ENCODE results near the gene CARNS1. TPM values are rescaled to one million over a fixed set of nuclear protein-coding genes. Genes with fewer than 3 reads are reported as not detected.
A peak's percentile ranks its signal among the peaks of the same experiment; 100 is the strongest.

CARNS1 gene
- total and polyA plus RNA-seq, 10 of the 15 experiments (the other 5 are each of a cell fraction or from before 2014, with no cell fraction given): 0.02 to 0.14 (median 0.10) TPM; not detected in 3

GRCh38 chr11:67395555-67396258 lies 19.8 kb upstream of the CARNS1 start:
- no peaks in the 10 kb centered on the region for H3K9me3 ChIP-seq (replicated peaks; ENCODE audit: control insufficient read depth, insufficient read depth, low read length)
- ATAC-seq (no peak), DNase-seq (ENCODE audit: low read depth, low spot score) (no peak), FAIRE-seq (no peak)
- CTCF ChIA-PET: interaction anchor here (0.9 to 1.5 kb wide), 4 partner anchors 14 to 110 kb away, joined by 3 to 5 read pairs (median 3); partner anchors contain the start of gene PITPNM1
- 92% methylated on average over 19 of the region's 19 CpGs for WGBS (ENCODE audit: insufficient coverage, insufficient replicate concordance, low lambda C conversion rate, missing lambda C conversion rate)
- H3K4me3 ChIP-seq: no peak overlapping the region
- no peaks in the 10 kb centered on the region for H3K27me3 ChIP-seq (replicated peaks in 1 of 2; ENCODE audit: control insufficient read depth in 2 of 2, insufficient read depth in 2 of 2, low read length in 1 of 2)
- TF ChIP-seq POLR2AphosphoS2 (IDR thresholded peaks at IDR 0.05; ENCODE audit: low read depth, low read length) (no peak), MEF2B (IDR thresholded peaks at IDR 0.05; ENCODE audit: partially characterized antibody, poor library complexity, severe bottlenecking) (no peak), SMAD5 (IDR thresholded peaks at IDR 0.05; ENCODE audit: low read depth) (no peak)
- RAD21 ChIA-PET (ENCODE audit: unreplicated experiment): no interaction called here
- in situ Hi-C loops (cut with MboI): no loop called here
- no peak overlapping the region for H2AFZ ChIP-seq (ENCODE audit: control insufficient read depth, low read depth, low read length)
- BruUV-seq (replicated peaks): no TSS peak
- H3K79me2 ChIP-seq (ENCODE audit: control insufficient read depth, insufficient read depth, low read length): peaks cover 42% of the 10 kb centered on the region
- SMC1A ChIA-PET (ENCODE audit: uncharacterized antibody, unreplicated experiment): interaction anchor here (0.8 to 1.1 kb wide), 2 partner anchors 41 to 89 kb away, joined by 3 read pairs; no protein-coding TSS in a partner anchor
- H3K27ac ChIP-seq (ENCODE audit: control insufficient read depth, insufficient read depth): no peak overlapping the region
- intact Hi-C loops (cut with micrococcal nuclease; ENCODE audit: unreplicated experiment): no loop called here
- peaks cover 23% of the 10 kb centered on the region for H3K4me1 ChIP-seq (ENCODE audit: control insufficient read depth, insufficient read depth, low read length)
- H3K9ac ChIP-seq (ENCODE audit: control insufficient read depth, insufficient read depth, low read length): no peak overlapping the region
- H3K36me3 ChIP-seq (ENCODE audit: control insufficient read depth in 2 of 2, insufficient read depth in 2 of 2, low read length in 1 of 2): peaks cover 23 to 27% of the 10 kb centered on the region in 2 experiments
- H3K4me2 ChIP-seq (ENCODE audit: control insufficient read depth, insufficient read depth): no peak overlapping the region
- H4K20me1 ChIP-seq (ENCODE audit: control insufficient read depth, insufficient read depth): no peaks in the 10 kb centered on the region; the same call in 1 of the 2 replicates
- POLR2A ChIA-PET: no interaction called here

- 98% methylated on average over 7 of the region's 7 CpGs for WGBS (ENCODE audit: insufficient coverage, insufficient replicate concordance, low lambda C conversion rate, missing lambda C conversion rate)
- Histone ChIP-seq H3K79me2 (ENCODE audit: control insufficient read depth, insufficient read depth, low read length) (peaks cover 45% of the 10 kb centered on the region), H3K4me3 (no peak overlapping the region), H4K20me1 (ENCODE audit: control insufficient read depth, insufficient read depth) (no peaks in the 10 kb centered on the region; the same call in 1 of the 2 replicates), H3K36me3 (ENCODE audit: control insufficient read depth in 2 of 2, insufficient read depth in 2 of 2, low read length in 1 of 2) (peaks cover 23 to 30% of the 10 kb centered on the region in 2 experiments), H2AFZ (ENCODE audit: control insufficient read depth, low read depth, low read length) (no peak overlapping the region), H3K4me1 (ENCODE audit: control insufficient read depth, insufficient read depth, low read length) (peaks cover 21% of the 10 kb centered on the region), H3K27ac (ENCODE audit: control insufficient read depth, insufficient read depth) (0 out of 2 replicates have a peak overlapping the region, but pooled peaks have one; percentile 18), H3K4me2 (ENCODE audit: control insufficient read depth, insufficient read depth) (no peak overlapping the region), H3K27me3 (replicated peaks in 1 of 2; ENCODE audit: control insufficient read depth in 2 of 2, insufficient read depth in 2 of 2, low read length in 1 of 2) (no peaks in the 10 kb centered on the region), H3K9me3 (replicated peaks; ENCODE audit: control insufficient read depth, insufficient read depth, low read length) (no peaks in the 10 kb centered on the region), H3K9ac (ENCODE audit: control insufficient read depth, insufficient read depth, low read length) (no peak overlapping the region)
- in situ Hi-C loops (cut with MboI) (no loop called here), intact Hi-C loops (cut with micrococcal nuclease; ENCODE audit: unreplicated experiment) (no loop called here)
- SMC1A ChIA-PET (ENCODE audit: uncharacterized antibody, unreplicated experiment): interaction anchor here (0.8 to 1.1 kb wide), 2 partner anchors 41 to 89 kb away, joined by 3 read pairs; no protein-coding TSS in a partner anchor
- FAIRE-seq: no peak
- CTCF ChIA-PET: interaction anchor here (0.8 to 1.5 kb wide), 4 partner anchors 15 to 110 kb away, joined by 3 to 5 read pairs (median 3); no protein-coding TSS in a partner anchor
- ATAC-seq: no peak
- TF ChIP-seq POLR2A (IDR thresholded peaks at IDR 0.05; ENCODE audit: low read depth, low read length) (0 out of 2 replicates have a peak, but pooled peaks have one; percentile 47), SMC3 (IDR thresholded peaks at IDR 0.05; ENCODE audit: borderline replicate concordance, low read length) (no peak)
- no peak for DNase-seq (ENCODE audit: low read depth, low spot score)
- POLR2A ChIA-PET: interaction anchor here (0.7 kb wide), 1 partner anchor 42 kb away, joined by 4 read pairs; the partner anchor contains the start of gene PTPRCAP
- no TSS peak for BruUV-seq (replicated peaks)
- RAD21 ChIA-PET (ENCODE audit: unreplicated experiment): interaction anchor here (0.8 kb wide), 1 partner anchor 71 kb away, joined by 3 read pairs; no protein-coding TSS in a partner anchor
Measured at GRCh38 chr11:67396259-67396581, 19.3 kb upstream of the CARNS1 start.
